Pancreas (tissue), 10 donors: Measurements from ENCODE around the gene PHOSPHO2. TPM values are rescaled to one million over a fixed set of nuclear protein-coding genes. Genes with fewer than 3 reads are reported as not detected.

ENCODE experiments used
- ATAC-seq, 4 donors: fragments of 200-7000 bp; cut with Tn5 transposase; one replicate each; pipeline versions ENCODE4 v1.8.0 to v1.9.1; 2020; ENCODE audit warnings: mild to moderate bottlenecking in 4 of 4, moderate library complexity in 4 of 4
- DNase-seq, 6 donors: peaks; one replicate each; pipeline ENCODE4 v3.0.0-alpha.2; 2020
- FAIRE-seq: peaks from 2 replicates; lab custom pipeline; 2012; peaks lifted over from hg19 to GRCh38; lab: Jason Lieb, UNC
- H3K27ac ChIP-seq, 4 donors: fragments of 200-600 bp; sonication (generic); 1 replicate in 3 of 4; 2 replicates in 1 of 4; pipeline versions ENCODE4 v1.5.0 to v1.8.0; 2020
- H3K27me3 ChIP-seq, 4 donors: fragments of 200-600 bp; one replicate each; pipeline ENCODE4 v1.8.0; 2021
- H3K36me3 ChIP-seq, 3 donors: fragments of 200-600 bp; sonication (generic) in 1 of 3; one replicate each; pipeline versions ENCODE4 v1.5.0 to v1.8.0; 2020 to 2021
- H3K4me1 ChIP-seq, 3 donors: fragments of 200-600 bp; one replicate each; pipeline ENCODE4 v1.8.0; 2021
- H3K4me3 ChIP-seq, 4 donors: fragments of 200-600 bp; sonication (generic) in 2 of 4; one replicate each; pipeline versions ENCODE4 v1.5.0 to v1.8.0; 2020 to 2021
- H3K9me3 ChIP-seq, 4 donors: fragments of 200-600 bp; one replicate each; pipeline ENCODE4 v1.8.0; 2021
- CTCF ChIP-seq, 4 donors: fragments of 200-600 bp; sonication (generic) in 3 of 4; IDR thresholded peaks; one replicate each; pipeline versions ENCODE4 v1.5.0 to v1.8.0; 2021; ENCODE audit warnings: antibody characterized with exemption in 4 of 4
- WGBS, 2 donors: extraction: QIAGEN DNeasy Blood & Tissue Kit; methylation state at CpG; one replicate each; pipeline ENCODE4 v1.1.7; 2013; 5-methylcytosine and 5-hydroxymethylcytosine counted together
- intact Hi-C, 3 donors: fragments of 100-400 bp; cut with DNase I; formaldehyde crosslinking; loops; one replicate each; pipeline versions ENCODE4 v1.11.1 to v1.14.2; 2022
- polyA plus RNA-seq, 2 donors: library from polyadenylated mRNA; stranded (reverse); fragments of 200-250 nt; gene quantifications; one replicate each; pipeline ENCODE4 v1.2.3, GENCODE V29; 2013
- total RNA-seq, 6 donors: library from RNA; stranded (reverse); fragmentation: NEBNext Ultra II Directional in 4 of 6; extraction: Animal tissue kit (Norgen Biotek cat#: 25700) in 4 of 6; gene quantifications; one replicate each; pipeline versions ENCODE4 v1.2.1 to v1.2.4, GENCODE V29; 2021 to 2023
- donor health status: healthy with polysubstance abuse.
- donor health status: DM: no; HTN: no; CAD: no; lungs with moderate emphysema.
- donor health status: DM: no; HTN: no; CAD: no.
- donor health status: control.
- donor health status: control.
- donor health status: Bipolar disorder and iron deficiency.
- donor health status: DM: yes; HTN: yes; CAD: no.
- donor health status: DM: no; HTN: no; CAD: no.
- donor health status: DM: no; HTN: no; CAD: no.
- donor health status: DM: yes; HTN: yes; CAD: no.

Gene PHOSPHO2
- total and polyA plus RNA-seq, 8 donors, result 1.9 to 5.9 (median 3.1) TPM

GRCh38 chr2:169713331-169713730 is 19.1 kb downstream of the PHOSPHO2 start:
- no peaks in the 10 kb centered on the region for H3K27me3 ChIP-seq
- DNase-seq (no peak), ATAC-seq (no peak), FAIRE-seq (no peak)
- H3K4me3 ChIP-seq, result no peak overlapping the region
- peaks cover 8 to 19% (median 8%) of the 10 kb centered on the region in 3 donors for H3K4me1 ChIP-seq
- no peaks in the 10 kb centered on the region for H3K9me3 ChIP-seq
- WGBS, 2 donors, result 87 to 90% methylated on average over 3 of the region's 3 CpGs
- intact Hi-C loops, result no loop called here
- no peak overlapping the region for H3K27ac ChIP-seq
- no peak for TF ChIP-seq CTCF (IDR thresholded peaks at IDR 0.05)
- no peaks in the 10 kb centered on the region for H3K36me3 ChIP-seq

GRCh38 chr2:169714699-169715098 is 20.4 kb downstream of the PHOSPHO2 start:
- Histone ChIP-seq H3K9me3 (no peaks in the 10 kb centered on the region), H3K27ac (no peak overlapping the region), H3K4me1 (peaks cover 8 to 19% (median 8%) of the 10 kb centered on the region in 3 donors), H3K27me3 (no peaks in the 10 kb centered on the region), H3K4me3 (no peak overlapping the region), H3K36me3 (no peaks in the 10 kb centered on the region)
- 84 to 85% methylated on average over 6 of the region's 6 CpGs for WGBS, 2 donors
- TF ChIP-seq CTCF (IDR thresholded peaks at IDR 0.05), result no peak
- intact Hi-C loops, result no loop called here
- FAIRE-seq (no peak), ATAC-seq (no peak), DNase-seq (no peak)

GRCh38 chr2:169715379-169716237 is 21.3 kb downstream of the PHOSPHO2 start:
- 8 to 9% methylated on average over 17 of the region's 17 CpGs for WGBS, 2 donors
- Histone ChIP-seq H3K9me3 (no peaks in the 10 kb centered on the region), H3K4me3 (peak overlapping the region; percentile 8 to 41 (median 30)), H3K27me3 (no peaks in the 10 kb centered on the region), H3K36me3 (no peaks in the 10 kb centered on the region), H3K4me1 (peaks cover 8 to 19% (median 8%) of the 10 kb centered on the region in 3 donors), H3K27ac (peak overlapping the region in 3 of 4 donors; percentile 37 to 68 (median 38))
- DNase-seq, result peak in 4 of 6 donors; percentile 38 to 71 (median 50)
- TF ChIP-seq CTCF (IDR thresholded peaks at IDR 0.05), result no peak
- intact Hi-C loops, result no loop called here
- ATAC-seq, result peak; percentile 75 to 86 (median 83)
- no peak for FAIRE-seq

- FAIRE-seq, result no peak
- peak in 5 of 6 donors; percentile 21 to 65 (median 42) for DNase-seq
- peaks cover 8 to 19% (median 8%) of the 10 kb centered on the region in 3 donors for H3K4me1 ChIP-seq
- H3K27ac ChIP-seq, result peak overlapping the region in 1 of 4 donors; percentile 68
- H3K27me3 ChIP-seq, result no peaks in the 10 kb centered on the region
- H3K9me3 ChIP-seq, result no peaks in the 10 kb centered on the region
- H3K4me3 ChIP-seq, result peak overlapping the region in 1 of 4 donors; percentile 41
- ATAC-seq, result peak; percentile 62 to 66 (median 65)
- intact Hi-C loops, result no loop called here
- no peak for TF ChIP-seq CTCF (IDR thresholded peaks at IDR 0.05)
- 21 to 27% methylated on average over 12 of the region's 12 CpGs for WGBS, 2 donors
- H3K36me3 ChIP-seq, result no peaks in the 10 kb centered on the region
These were observed 22.1 kb downstream of the PHOSPHO2 start for GRCh38 chr2:169716238-169716886.
